Inflammatory macrophage treated with lipopolysaccharide for 4 hours (primary cell): ENCODE measurements around the gene FLVCR2.

Experiments
- DNase-seq: peaks from one replicate; pipeline ENCODE4 v3.0.0-alpha.2; 2020

The FLVCR2 gene

GRCh38 chr14:75558440-75558839, 20.0 kb upstream of the FLVCR2 start:
- DNase-seq, result peak; percentile 56

DNA sequence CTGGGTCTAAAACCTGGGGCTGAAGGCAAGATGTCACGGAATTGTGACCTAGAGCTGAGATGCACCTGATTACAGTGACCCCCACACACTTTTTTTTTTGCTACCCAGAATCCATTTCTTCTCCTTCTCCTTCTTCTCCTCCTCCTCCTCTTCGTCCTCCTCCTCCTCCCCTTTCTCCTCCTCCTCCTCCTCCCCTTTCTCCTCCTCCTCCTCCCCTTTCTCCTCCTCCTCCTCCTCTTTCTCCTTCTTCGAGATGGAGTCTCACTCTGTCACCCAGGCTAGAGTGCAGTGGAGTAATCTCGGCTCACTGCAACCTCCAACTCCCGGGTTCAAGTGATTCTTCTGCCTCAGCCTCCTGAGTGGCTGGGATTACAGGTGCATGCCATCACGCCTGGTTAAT, 19.4 kb upstream of the FLVCR2 start:
- DNase-seq, result no peak

DNA sequence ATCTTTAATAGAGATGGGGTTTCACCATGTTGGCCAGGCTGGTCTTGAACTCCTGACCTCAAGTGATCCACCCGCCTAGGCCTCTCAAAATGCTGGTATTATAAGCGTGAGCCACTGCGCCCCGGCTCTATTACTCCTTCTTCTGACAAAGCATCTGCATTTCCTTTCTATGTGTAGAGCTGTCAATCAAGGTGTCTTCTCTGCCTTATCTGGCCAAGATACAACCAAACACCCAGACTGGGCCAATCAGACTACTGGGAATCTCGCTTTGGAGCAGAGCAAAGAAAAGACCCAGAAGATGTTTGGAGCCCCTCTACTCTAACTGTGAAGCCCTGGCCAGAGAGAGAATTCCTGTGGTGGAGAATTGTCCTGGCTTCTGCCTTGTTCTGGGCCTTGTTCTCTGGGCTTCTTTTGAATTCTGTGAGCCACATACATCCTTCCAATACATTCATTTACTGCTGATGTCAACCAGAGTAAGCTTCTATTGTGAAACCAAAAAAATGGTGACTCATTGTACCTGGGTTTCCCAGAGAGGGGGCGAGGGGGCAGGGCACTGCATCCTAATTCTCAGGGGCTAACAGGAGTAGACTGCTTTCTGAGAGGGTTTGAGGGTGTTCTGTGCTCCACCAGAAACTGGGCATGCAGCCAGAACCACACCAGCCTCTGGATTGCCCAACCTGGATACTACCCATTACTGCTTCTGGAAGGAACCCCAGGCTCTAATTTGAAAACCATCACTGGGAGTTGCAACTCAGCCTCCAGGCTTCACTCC, 18.8 kb upstream of the FLVCR2 start:
- DNase-seq, result peak; percentile 66

DNA sequence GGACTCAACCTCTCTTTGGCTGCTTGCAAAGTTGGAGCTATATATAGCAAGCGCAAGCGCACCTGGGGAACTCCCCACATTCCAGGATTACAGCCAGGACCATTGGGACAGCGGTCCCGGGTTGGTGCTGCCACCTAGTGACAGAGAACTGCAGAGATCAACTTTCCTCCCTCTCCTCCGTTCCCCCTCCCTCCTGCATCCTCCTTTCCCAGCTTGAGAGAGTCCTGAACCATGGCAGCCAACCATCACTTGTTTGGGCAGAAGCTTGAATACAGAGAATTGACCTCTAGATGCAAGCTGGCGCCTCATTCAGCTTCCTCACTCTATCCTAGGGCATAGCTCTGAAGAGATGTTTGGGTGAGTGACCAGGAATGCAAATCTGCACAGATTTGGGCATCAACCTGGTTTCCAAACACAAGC, 17.4 kb upstream of the FLVCR2 start:
- peak; percentile 61 for DNase-seq

DNA sequence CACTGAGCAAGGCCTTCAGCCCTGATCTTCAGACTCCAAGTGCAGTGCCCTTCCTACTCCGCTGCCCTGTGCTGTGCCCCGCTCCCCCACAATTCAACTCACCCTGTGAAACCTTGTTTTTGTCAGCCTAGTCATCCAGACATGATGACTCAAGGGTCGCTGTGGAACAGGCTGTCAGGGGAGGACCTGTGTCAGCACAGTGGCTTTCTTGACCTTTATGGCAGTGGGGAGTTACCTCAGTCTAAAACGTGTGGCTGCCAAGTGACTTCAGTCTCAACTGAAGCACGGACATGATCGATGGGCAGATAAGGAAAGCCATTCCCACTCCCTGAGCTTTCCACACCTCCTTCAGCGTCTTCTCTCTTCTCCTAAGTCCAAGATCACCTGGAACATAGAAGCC, 16.3 kb upstream of the FLVCR2 start:
- peak; percentile 35 for DNase-seq

DNA sequence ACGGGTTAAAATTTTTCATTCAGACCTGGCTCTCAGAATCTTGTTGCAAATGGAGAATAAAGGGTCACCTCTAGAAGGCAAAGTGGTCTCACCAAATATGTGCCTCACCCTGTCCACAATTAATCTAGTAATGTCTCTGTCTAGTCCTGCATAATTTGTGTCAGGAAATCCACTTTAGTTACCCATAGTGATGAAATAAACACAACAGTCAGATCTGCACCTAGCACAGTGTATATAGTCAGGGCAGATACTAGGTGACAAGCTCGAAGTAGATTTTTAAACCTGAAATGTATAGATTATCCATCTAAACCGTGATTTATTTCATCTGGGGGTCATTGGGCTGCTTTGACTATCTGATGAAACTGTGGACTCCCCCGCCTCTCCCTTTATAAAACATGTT, 15.9 kb upstream of the FLVCR2 start:
- no peak for DNase-seq

GRCh38 chr14:75563931-75564330, 14.5 kb upstream of the FLVCR2 start:
- no peak for DNase-seq

- DNase-seq, result no peak
These were observed 13.4 kb upstream of the FLVCR2 start for GRCh38 chr14:75565056-75565455.

DNA sequence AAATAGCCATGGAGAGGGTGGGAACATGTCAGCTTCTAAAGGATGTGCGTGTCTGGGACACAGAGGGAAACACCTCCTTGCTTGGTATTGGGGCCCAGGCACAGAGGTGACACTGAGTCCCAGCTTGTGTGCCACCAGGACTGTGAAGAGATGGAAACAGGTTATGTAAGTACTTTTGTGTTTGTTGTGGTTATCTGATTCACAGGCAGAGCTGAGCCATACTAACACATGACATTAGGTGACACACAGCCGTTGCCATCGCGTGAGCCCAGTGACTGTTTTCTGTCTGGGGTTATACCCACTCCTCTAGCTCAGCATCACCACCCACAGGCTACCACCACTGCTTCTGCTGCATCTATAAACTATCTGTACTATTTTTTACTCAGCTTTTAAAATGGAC, 12.1 kb upstream of the FLVCR2 start:
- peak; percentile 65 for DNase-seq

- no peak for DNase-seq
These were observed 11.7 kb upstream of the FLVCR2 start for GRCh38 chr14:75566752-75567151.

- DNase-seq, result no peak
These were observed 10.3 kb upstream of the FLVCR2 start for GRCh38 chr14:75568140-75568539.

GRCh38 chr14:75568791-75569190, 9.6 kb upstream of the FLVCR2 start:
- no peak for DNase-seq

GRCh38 chr14:75570797-75571196, 7.6 kb upstream of the FLVCR2 start:
- peak; percentile 75 for DNase-seq

DNA sequence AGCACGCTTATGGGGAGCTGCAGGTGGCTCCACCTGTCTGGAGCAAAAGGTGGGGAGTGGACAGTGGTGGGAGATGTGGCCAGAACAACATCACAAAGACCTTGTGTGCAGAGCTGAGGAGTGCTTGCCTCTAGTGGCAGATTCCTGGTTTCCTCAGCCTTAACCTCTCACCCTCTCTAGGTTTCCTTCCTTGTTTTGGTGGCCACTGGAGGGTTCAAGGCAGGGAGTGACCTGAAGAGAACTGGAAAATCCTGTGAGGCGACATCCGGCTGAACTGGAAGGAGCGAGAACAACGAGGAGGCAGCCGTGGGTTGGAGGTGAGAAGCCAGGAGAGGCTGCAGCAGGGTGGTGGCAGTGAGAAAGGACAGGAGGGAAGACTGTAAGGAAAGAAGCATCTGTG, 6.3 kb upstream of the FLVCR2 start:
- DNase-seq, result no peak

- no peak for DNase-seq
These were observed 1.3 kb upstream of the FLVCR2 start for GRCh38 chr14:75577090-75577489.

GRCh38 chr14:75577729-75578101, 705 bp upstream of the FLVCR2 start:
- DNase-seq, result peak; percentile 91

DNA sequence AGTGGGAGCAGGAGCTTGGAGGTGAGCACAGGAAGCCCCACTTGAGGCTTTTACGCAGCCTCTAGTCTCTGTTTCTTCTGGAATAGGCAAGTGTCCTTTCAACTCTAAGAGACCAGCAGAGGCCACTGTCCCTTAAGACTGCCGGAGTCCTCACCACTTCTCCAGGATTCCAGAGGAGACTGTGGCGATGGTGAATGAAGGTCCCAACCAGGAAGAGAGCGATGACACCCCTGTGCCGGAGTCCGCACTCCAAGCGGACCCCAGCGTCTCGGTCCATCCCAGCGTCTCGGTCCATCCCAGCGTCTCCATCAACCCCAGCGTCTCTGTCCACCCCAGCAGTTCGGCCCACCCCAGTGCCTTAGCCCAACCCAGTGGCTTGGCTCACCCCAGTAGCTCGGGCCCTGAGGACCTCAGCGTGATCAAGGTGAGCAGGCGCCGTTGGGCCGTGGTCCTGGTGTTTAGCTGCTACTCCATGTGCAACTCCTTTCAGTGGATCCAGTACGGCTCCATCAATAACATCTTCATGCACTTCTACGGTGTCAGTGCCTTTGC, 442 bp downstream of the FLVCR2 start:
- no peak for DNase-seq

- DNase-seq, result peak; percentile 54
These were observed 981 bp downstream of the FLVCR2 start for GRCh38 chr14:75579338-75579864.

GRCh38 chr14:75579882-75580281, 1.5 kb downstream of the FLVCR2 start:
- DNase-seq, result no peak

GRCh38 chr14:75587388-75587787, 9.0 kb downstream of the FLVCR2 start:
- no peak for DNase-seq

DNA sequence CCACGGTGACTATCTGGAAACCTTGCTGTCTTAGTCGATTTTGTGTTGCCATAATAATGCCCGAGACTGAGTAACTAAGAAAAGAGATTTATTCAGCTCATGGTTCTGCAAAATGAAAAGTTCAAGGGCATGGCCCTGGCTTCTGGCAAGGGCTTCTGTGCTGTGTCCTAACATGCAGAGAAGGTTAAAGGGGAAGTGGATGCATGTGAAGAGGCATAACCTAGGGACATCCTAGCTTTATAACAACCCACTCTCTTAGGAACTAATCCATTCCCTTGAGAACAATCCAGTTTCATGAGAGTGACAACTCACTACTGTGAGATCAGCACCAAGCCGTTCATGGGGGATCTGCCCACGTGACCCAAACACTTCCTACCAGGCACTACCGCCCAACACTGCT, 11.5 kb downstream of the FLVCR2 start:
- DNase-seq, result peak; percentile 84

- no peak for DNase-seq
These were observed 13.0 kb downstream of the FLVCR2 start for GRCh38 chr14:75591331-75591946.

GRCh38 chr14:75591987-75592575, 13.7 kb downstream of the FLVCR2 start:
- no peak for DNase-seq

- DNase-seq, result peak; percentile 71
These were observed 16.8 kb downstream of the FLVCR2 start for GRCh38 chr14:75595226-75595625.
